ENCODE results near the gene FBXL2.
"Not testable (repeated sequence)": the region's sequence is repeated elsewhere in the genome, so short reads cannot be mapped to it uniquely, and the experiment has no call there.

The FBXL2 gene

GRCh38 chr3:33428734-33429133 lies 151.5 kb downstream of the FBXL2 start:
- no peak for DNase-seq (ENCODE audit: low read depth, low spot score)

- not testable (repeated sequence) for DNase-seq (ENCODE audit: low read depth, low spot score)
Observed at GRCh38 chr3:33429306-33429705, 152.1 kb downstream of the FBXL2 start.

- DNase-seq (ENCODE audit: low read depth, low spot score): no peak
Observed at GRCh38 chr3:33430061-33430460, 152.8 kb downstream of the FBXL2 start.

- DNase-seq (ENCODE audit: low read depth, low spot score): no peak
Observed at GRCh38 chr3:33430571-33430970, 153.3 kb downstream of the FBXL2 start.

- no peak for DNase-seq (ENCODE audit: low read depth, low spot score)
Observed at GRCh38 chr3:33433843-33434242, 156.6 kb downstream of the FBXL2 start.

All from iPS DF 19.7 (cell line).